H1 (cell line): ENCODE data around the gene FOXN3. TPM values are rescaled to one million over a fixed set of nuclear protein-coding genes. Genes with fewer than 3 reads are reported as not detected.

Experiments
- CTCF ChIA-PET: fragments of 300-600 bp; sonication (Branson Sonifier 250); formaldehyde crosslinking; loops from one replicate; lab custom pipeline; 2021; ENCODE audit not compliant: partially characterized antibody; lab: Charles Lee
- POLR2A ChIA-PET: fragments of 300-600 bp; sonication (Branson Sonifier 250); formaldehyde crosslinking; loops from one replicate; lab custom pipeline; 2021; ENCODE audit warnings: inconsistent platforms; ENCODE audit not compliant: partially characterized antibody; lab: Charles Lee
- DNase-seq, 2 experiments: peaks; one replicate each; pipeline versions ENCODE4 v3.0.0 to v3.0.0-alpha.2; 2010 to 2022; ENCODE audit warnings: low spot score in 2 of 2, low read depth in 1 of 2, mixed read lengths in 1 of 2
- FAIRE-seq: peaks from 2 replicates; lab custom pipeline; 2011; peaks lifted over from hg19 to GRCh38; lab: Jason Lieb, UNC
- H2AFZ ChIP-seq: 2 replicates; pipeline ENCODE4 v1.8.1; 2012; ENCODE audit warnings: low read length, inconsistent platforms
- H2AK5ac ChIP-seq: 2 replicates; pipeline ENCODE4 v1.6.1; 2013; ENCODE audit warnings: low read depth, low read length
- H2BK120ac ChIP-seq: replicated peaks from 2 replicates; pipeline ENCODE3; 2013; ENCODE audit warnings: low read depth, low read length, inconsistent platforms
- H2BK12ac ChIP-seq: 2 replicates; pipeline ENCODE4 v1.6.1; 2013; ENCODE audit warnings: low read depth, low read length
- H2BK15ac ChIP-seq: 2 replicates; pipeline ENCODE4 v1.6.1; 2013; ENCODE audit warnings: low read length
- H2BK20ac ChIP-seq: 2 replicates; pipeline ENCODE4 v1.6.1; 2013; ENCODE audit warnings: low read length
- H2BK5ac ChIP-seq: 2 replicates; pipeline ENCODE4 v1.6.1; 2013; ENCODE audit warnings: low read depth, low read length
- H3K14ac ChIP-seq: 2 replicates; pipeline ENCODE4 v1.6.1; 2013; ENCODE audit warnings: inconsistent platforms; ENCODE audit not compliant: insufficient read length
- H3K18ac ChIP-seq: 2 replicates; pipeline ENCODE4 v1.6.1; 2013; ENCODE audit warnings: low read length; ENCODE audit errors: extremely low read depth
- H3K23ac ChIP-seq: 2 replicates; pipeline ENCODE4 v1.6.1; 2013; ENCODE audit warnings: inconsistent platforms; ENCODE audit not compliant: insufficient read length
- H3K23me2 ChIP-seq: 2 replicates; pipeline ENCODE4 v1.6.1; 2013; ENCODE audit warnings: low read depth, low read length
- H3K27ac ChIP-seq: 2 replicates; pipeline ENCODE4 v1.6.1; 2011; ENCODE audit warnings: low read depth, low read length, inconsistent platforms
- H3K27me3 ChIP-seq, 4 experiments: replicated peaks in 1 of 4; 1 replicate in 1 of 4; 2 replicates in 3 of 4; pipeline versions ENCODE4 v1.6.1 to v1.8.1; 2011 to 2013; ENCODE audit warnings: low read length in 3 of 4, mild to moderate bottlenecking in 3 of 4, inconsistent platforms in 2 of 4, mixed read lengths in 2 of 4, moderate library complexity in 1 of 4; ENCODE audit not compliant: control insufficient read depth in 3 of 4, insufficient read depth in 3 of 4; ENCODE audit errors: extremely low read depth in 1 of 4
- H3K36me3 ChIP-seq, 4 experiments: 2 replicates each; pipeline versions ENCODE4 v1.6.1 to v1.8.1; 2011 to 2013; ENCODE audit warnings: mild to moderate bottlenecking in 4 of 4, low read length in 3 of 4, moderate library complexity in 2 of 4, control low read depth in 1 of 4, inconsistent platforms in 1 of 4; ENCODE audit not compliant: insufficient read depth in 4 of 4, control insufficient read depth in 2 of 4
- H3K4ac ChIP-seq: replicated peaks from 2 replicates; pipeline ENCODE3; 2013; ENCODE audit warnings: low read length, low read depth, mixed read lengths, inconsistent platforms; ENCODE audit not compliant: insufficient read length
- H3K4me1 ChIP-seq, 4 experiments: replicated peaks in 1 of 4; 1 replicate in 1 of 4; 2 replicates in 3 of 4; pipeline versions ENCODE4 v1.6.1 to v1.8.1; 2011 to 2013; ENCODE audit warnings: low read length in 3 of 4, inconsistent platforms in 2 of 4, mixed read lengths in 1 of 4; ENCODE audit not compliant: insufficient read depth in 4 of 4, control insufficient read depth in 3 of 4
- H3K4me2 ChIP-seq, 2 experiments: 2 replicates each; pipeline versions ENCODE4 v1.6.1 to v1.8.1; 2011 to 2013; ENCODE audit warnings: low read depth in 2 of 2, low read length in 2 of 2, control low read depth in 1 of 2, inconsistent platforms in 1 of 2, mild to moderate bottlenecking in 1 of 2; ENCODE audit not compliant: insufficient read depth in 1 of 2
- H3K4me3 ChIP-seq, 4 experiments: fragments of 200-600, 300-600 bp in 1 of 4; sonication (generic), shearing (Covaris generic), sonication (Bioruptor Twin) in 1 of 4; 2 replicates each; pipeline versions ENCODE4 v1.5.1 to v1.8.1; 2011 to 2016; ENCODE audit warnings: low read length in 4 of 4, low read depth in 3 of 4, control low read depth in 2 of 4, inconsistent platforms in 2 of 4, mild to moderate bottlenecking in 2 of 4, mixed read lengths in 1 of 4, moderate library complexity in 1 of 4; ENCODE audit not compliant: insufficient read depth in 2 of 4; ENCODE audit errors: extremely low read depth in 1 of 4
- H3K56ac ChIP-seq: replicated peaks from 2 replicates; pipeline ENCODE3; 2013; ENCODE audit warnings: low read depth, mild to moderate bottlenecking, mixed read lengths, low read length, inconsistent platforms; ENCODE audit not compliant: insufficient read length
- H3K79me1 ChIP-seq: 2 replicates; pipeline ENCODE4 v1.6.1; 2013; ENCODE audit warnings: low read depth, low read length, control low read depth
- H3K79me2 ChIP-seq, 2 experiments: 2 replicates each; pipeline versions ENCODE4 v1.6.1 to v1.8.1; 2012 to 2013; ENCODE audit warnings: low read length in 2 of 2, mild to moderate bottlenecking in 2 of 2, inconsistent platforms in 1 of 2; ENCODE audit not compliant: insufficient read depth in 2 of 2, control insufficient read depth in 1 of 2
- H3K9ac ChIP-seq, 4 experiments: replicated peaks in 1 of 4; 1 replicate in 1 of 4; 2 replicates in 3 of 4; pipeline versions ENCODE4 v1.6.1 to v1.8.1; 2011 to 2013; ENCODE audit warnings: low read depth in 3 of 4, low read length in 3 of 4, control low read depth in 2 of 4, mild to moderate bottlenecking in 2 of 4, moderate library complexity in 2 of 4, inconsistent platforms in 1 of 4; ENCODE audit errors: extremely low read depth in 1 of 4
- H3K9me3 ChIP-seq, 2 experiments: 2 replicates each; pipeline versions ENCODE4 v1.6.1 to v1.8.1; 2012 to 2013; ENCODE audit warnings: mild to moderate bottlenecking in 2 of 2, moderate library complexity in 2 of 2, control low read depth in 1 of 2, inconsistent platforms in 1 of 2, low read depth in 1 of 2, low read length in 1 of 2, mixed read lengths in 1 of 2; ENCODE audit not compliant: insufficient read depth in 2 of 2
- H4K20me1 ChIP-seq, 2 experiments: replicated peaks in 1 of 2; 2 replicates each; pipeline versions ENCODE3 to v1.8.1; 2011 to 2013; ENCODE audit warnings: inconsistent platforms in 2 of 2, low read length in 2 of 2, mild to moderate bottlenecking in 1 of 2; ENCODE audit not compliant: insufficient read depth in 2 of 2, control insufficient read depth in 1 of 2
- H4K5ac ChIP-seq: 2 replicates; pipeline ENCODE4 v1.6.1; 2013; ENCODE audit warnings: low read length, low read depth, mixed read lengths, inconsistent platforms; ENCODE audit not compliant: insufficient read length
- H4K8ac ChIP-seq: 2 replicates; pipeline ENCODE4 v1.8.0; 2013; ENCODE audit warnings: mild to moderate bottlenecking, moderate library complexity, low read length, inconsistent platforms; ENCODE audit not compliant: insufficient read depth; ENCODE audit errors: extremely low read depth
- H4K91ac ChIP-seq: replicated peaks from 2 replicates; pipeline ENCODE3; 2013; ENCODE audit warnings: low read length, mixed read lengths, inconsistent platforms; ENCODE audit not compliant: insufficient read length
- BCL11A ChIP-seq, 2 experiments: IDR thresholded peaks; one replicate each; pipeline ENCODE4 v1.6.1; 2011; ENCODE audit warnings: low read depth in 2 of 2, low read length in 2 of 2, mild to moderate bottlenecking in 2 of 2
- CHD1 ChIP-seq: IDR thresholded peaks from 2 replicates; pipeline ENCODE4 v1.6.1; 2012; ENCODE audit warnings: low read depth, low read length, improper control_type of control experiment
- CREB1 ChIP-seq: IDR thresholded peaks from 2 replicates; pipeline ENCODE4 v1.6.1; 2012; ENCODE audit warnings: inconsistent platforms
- HDAC2 ChIP-seq, 2 experiments: fragments of 300-600 bp in 1 of 2; sonication (generic) in 1 of 2; IDR thresholded peaks; 2 replicates each; pipeline ENCODE4 v1.6.1; 2011 to 2012; ENCODE audit warnings: low read depth in 2 of 2, low read length in 2 of 2, mild to moderate bottlenecking in 2 of 2, moderate library complexity in 2 of 2, borderline replicate concordance in 1 of 2, inconsistent platforms in 1 of 2
- KDM1A ChIP-seq: fragments of 200-600, 300-600 bp; sonication (generic); IDR thresholded peaks from 2 replicates; pipeline ENCODE4 v1.7.1; 2016; ENCODE audit warnings: mild to moderate bottlenecking, low read length, borderline replicate concordance
- NRF1 ChIP-seq: IDR thresholded peaks from 2 replicates; pipeline ENCODE4 v1.6.1; 2011; ENCODE audit warnings: mild to moderate bottlenecking, low read depth, low read length, improper control_type of control experiment
- POLR2A ChIP-seq, 2 experiments: IDR thresholded peaks; 1 replicate in 1 of 2; 2 replicates in 1 of 2; pipeline ENCODE4 v1.6.1; 2011; ENCODE audit warnings: low read depth in 2 of 2, low read length in 2 of 2, mild to moderate bottlenecking in 2 of 2; ENCODE audit errors: control extremely low read depth in 1 of 2
- SIN3A ChIP-seq, 2 experiments: IDR thresholded peaks in 1 of 2; conservative IDR thresholded peaks in 1 of 2; 2 replicates each; pipeline ENCODE4 v1.6.1; 2011 to 2012; ENCODE audit warnings: low read length in 2 of 2, improper control_type of control experiment in 1 of 2, low read depth in 1 of 2, mild to moderate bottlenecking in 1 of 2
- YY1 ChIP-seq: IDR thresholded peaks from 2 replicates; pipeline ENCODE4 v1.6.1; 2011; ENCODE audit warnings: low read depth, mild to moderate bottlenecking, low read length
- WGBS, 2 experiments: shearing (Covaris generic) in 1 of 2; methylation state at CpG; one replicate each; pipeline versions ENCODE4 v1.1.6 to v1.1.7; 2013 to 2015; ENCODE audit warnings: low lambda C conversion rate in 2 of 2, mixed read lengths in 2 of 2, inconsistent platforms in 1 of 2, low coverage in 1 of 2, missing lambda C conversion rate in 1 of 2; ENCODE audit not compliant: insufficient replicate concordance in 2 of 2, insufficient coverage in 1 of 2, insufficient read length in 1 of 2; ENCODE audit errors: extremely low coverage in 1 of 2, missing lambda C conversion rate in 1 of 2; 5-methylcytosine and 5-hydroxymethylcytosine counted together
- polyA plus RNA-seq, 7 experiments: library from polyadenylated mRNA; depleted of rRNA in 3 of 7; stranded (reverse) in 5 of 7; unstranded in 2 of 7; fragments of >200 nt in 5 of 7; fragments of 200-250 nt in 2 of 7; gene quantifications; 1 replicate in 5 of 7; 2 replicates in 1 of 7; 4 replicates in 1 of 7; pipeline versions ENCODE4 v1.2.1 to v1.2.3, GENCODE V29; 2011 to 2013; ENCODE audit warnings: missing spikeins in 2 of 7, mixed read lengths in 2 of 7
- total RNA-seq: library from RNA; stranded (reverse); fragmentation: NEBNext Ultra II Directional; extraction: Animal tissue kit (Norgen Biotek cat#: 25700); gene quantifications from 2 replicates; pipeline ENCODE4 v1.2.1, GENCODE V29; 2021

Gene FOXN3
- total and polyA plus RNA-seq, 2 of the 8 experiments (the other 6 are each of a cell fraction or from before 2014, with no cell fraction given) = 52.6 to 178 TPM

GRCh38 chr14:89121968-89122620 is 294.9 kb downstream of the FOXN3 start:
- Histone ChIP-seq H3K23ac (no peak overlapping the region), H3K36me3 (no peaks in the 10 kb centered on the region), H3K4me3 (no peak overlapping the region), H2BK5ac (no peak overlapping the region), H3K4me1 (peaks cover 0 to 4% (median 2%) of the 10 kb centered on the region in 4 experiments; a peak in 4 of 7 replicates), H2AK5ac (no peak overlapping the region), H3K9ac (no peak overlapping the region), H3K27ac (0 out of 2 replicates have a peak overlapping the region, but pooled peaks have one; percentile 13), H4K91ac (no peak overlapping the region), H3K23me2 (no peaks in the 10 kb centered on the region), H3K14ac (no peak overlapping the region), H3K18ac (no peak overlapping the region), H2BK12ac (peak overlapping the region; percentile 62; the same call in 1 of the 2 replicates), H2BK15ac (no peak overlapping the region), H3K79me1 (no peaks in the 10 kb centered on the region), H3K56ac (no peak overlapping the region), H4K5ac (no peak overlapping the region), H3K27me3 (no peaks in the 10 kb centered on the region; a peak in 3 of 7 replicates), H3K4me2 (peak overlapping the region; percentile 14 to 20; a peak in 2 of 4 replicates), H2BK120ac (no peak overlapping the region), H2BK20ac (no peak overlapping the region), H3K79me2 (no peaks in the 10 kb centered on the region), H3K9me3 (peaks cover 0 to 8% of the 10 kb centered on the region in 2 experiments; a peak in 2 of 4 replicates), H4K20me1 (no peaks in the 10 kb centered on the region), H4K8ac (no peak overlapping the region), H3K4ac (no peak overlapping the region), H2AFZ (peak overlapping the region; percentile 99)
- 46% methylated on average over 4 of the region's 4 CpGs; no CpG with 5 or more reads in 1 of the 2 experiments for WGBS, 2 experiments
- CTCF ChIA-PET = interaction anchor here (0.8 to 1.6 kb wide), 4 partner anchors 12 to 40 kb away, joined by 3 read pairs; no protein-coding TSS in a partner anchor
- no peak for TF ChIP-seq POLR2A (IDR thresholded peaks at IDR 0.05; ENCODE audit: control extremely low read depth in 1 of 2, low read depth in 2 of 2, low read length in 2 of 2)
- no peak for TF ChIP-seq SIN3A (conservative IDR thresholded peaks at IDR 0.05 in 1 of 2, IDR thresholded peaks at IDR 0.05 in 1 of 2; ENCODE audit: low read depth in 1 of 2, low read length in 2 of 2)
- TF ChIP-seq CHD1 = no peak
- no peak for TF ChIP-seq HDAC2 (IDR thresholded peaks at IDR 0.05; ENCODE audit: borderline replicate concordance in 1 of 2, low read depth in 2 of 2, low read length in 2 of 2)
- no peak for TF ChIP-seq CREB1
- peak; percentile 87 for TF ChIP-seq YY1
- no peak for TF ChIP-seq KDM1A
- TF ChIP-seq BCL11A (IDR thresholded peaks at IDR 0.05; ENCODE audit: low read depth in 2 of 2, low read length in 2 of 2) = no peak
- TF ChIP-seq NRF1 = no peak
- POLR2A ChIA-PET = interaction anchor here (0.6 to 1.5 kb wide), 2 partner anchors 8 to 17 kb away, joined by 3 to 4 read pairs; no protein-coding TSS in a partner anchor
- FAIRE-seq = peak; percentile 91
- peak in 1 of 2 experiments; percentile 59 for DNase-seq
